HCEC 1CT (cell line): ENCODE measurements around the gene NOL9.
A peak's percentile ranks its signal among the peaks of the same experiment; 100 is the strongest.
"Not testable (repeated sequence)": the region's sequence is repeated elsewhere in the genome, so short reads cannot be mapped to it uniquely, and the experiment has no call there.

ENCODE experiments used
- DNase-seq: peaks from one replicate; pipeline ENCODE4 v3.0.0-alpha.2; 2017

The NOL9 gene

DNA sequence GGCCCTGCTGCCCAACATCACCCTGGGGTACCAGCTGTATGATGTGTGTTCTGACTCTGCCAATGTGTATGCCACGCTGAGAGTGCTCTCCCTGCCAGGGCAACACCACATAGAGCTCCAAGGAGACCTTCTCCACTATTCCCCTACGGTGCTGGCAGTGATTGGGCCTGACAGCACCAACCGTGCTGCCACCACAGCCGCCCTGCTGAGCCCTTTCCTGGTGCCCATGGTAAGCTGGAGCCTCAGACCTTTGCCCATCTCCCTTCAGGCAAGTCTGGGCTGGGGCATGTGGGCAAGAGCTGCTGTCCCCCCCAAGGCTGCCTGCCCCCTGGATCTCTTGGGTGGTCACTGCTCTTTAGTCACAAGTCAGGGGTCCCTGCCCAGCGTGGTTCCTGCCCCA lies 16.7 kb upstream of the NOL9 start:
- no peak for DNase-seq

DNA sequence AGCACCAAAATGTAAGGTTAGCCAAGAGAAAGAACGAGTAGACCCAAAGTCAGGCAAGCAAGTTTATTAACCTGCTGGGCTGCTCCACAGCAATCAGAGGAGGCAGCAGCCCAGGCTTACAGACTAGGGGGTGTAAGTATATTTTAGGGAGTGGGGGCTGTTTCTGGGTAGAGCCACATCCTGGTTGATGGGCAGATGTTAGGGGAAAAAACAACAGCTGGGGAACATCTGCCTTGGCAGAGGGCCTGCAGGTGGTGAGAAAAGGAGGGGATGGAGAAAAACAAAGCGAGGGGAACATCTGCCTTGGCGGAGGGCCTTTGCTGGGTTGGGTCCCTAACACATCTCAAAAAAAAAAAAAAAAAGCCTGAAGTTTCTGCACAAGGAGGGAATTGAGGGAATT lies 15.8 kb upstream of the NOL9 start:
- DNase-seq = no peak

DNA sequence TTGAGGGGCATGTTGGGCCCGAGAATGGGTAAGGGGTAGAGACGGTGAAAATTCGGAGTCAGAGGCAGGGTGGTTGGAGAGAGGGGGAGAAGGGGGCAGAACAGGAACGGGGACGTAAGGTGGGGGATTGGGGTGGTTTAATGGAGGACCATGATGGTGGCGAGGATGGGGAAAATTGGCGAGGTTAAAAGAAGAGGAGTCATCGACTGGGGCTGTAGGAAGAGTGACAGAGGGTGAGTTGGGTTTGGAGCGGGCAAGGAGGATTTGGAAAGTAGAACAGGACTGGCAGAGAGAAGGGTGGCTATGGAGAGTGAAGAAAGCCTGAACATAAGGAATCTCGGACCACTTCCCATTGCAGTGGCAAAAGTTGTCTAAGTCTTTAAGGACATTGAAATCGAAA lies 14.7 kb upstream of the NOL9 start:
- DNase-seq = no peak

DNA sequence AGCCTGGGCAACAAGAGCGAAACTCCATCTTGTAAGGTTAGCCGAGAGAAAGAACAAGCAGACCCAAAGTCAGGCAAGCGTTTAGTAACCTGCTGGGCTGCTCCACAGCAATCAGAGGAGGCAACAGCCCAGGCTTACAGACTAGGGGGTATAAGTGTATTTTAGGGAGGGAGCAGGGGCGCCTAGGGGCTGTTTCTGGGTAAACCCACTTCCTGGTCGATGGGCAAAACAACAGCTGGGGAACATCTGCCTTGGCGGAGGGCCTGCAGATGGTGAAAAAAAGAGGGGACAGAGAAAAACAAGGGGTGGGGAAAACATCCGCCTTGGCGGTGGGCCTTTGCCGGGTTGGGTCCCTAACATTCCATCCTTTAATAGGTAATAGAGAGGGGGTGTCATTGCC lies 6.0 kb upstream of the NOL9 start:
- no peak for DNase-seq

- not testable (repeated sequence) for DNase-seq
Observed at GRCh38 chr1:6559161-6559560, 4.8 kb upstream of the NOL9 start.

DNA sequence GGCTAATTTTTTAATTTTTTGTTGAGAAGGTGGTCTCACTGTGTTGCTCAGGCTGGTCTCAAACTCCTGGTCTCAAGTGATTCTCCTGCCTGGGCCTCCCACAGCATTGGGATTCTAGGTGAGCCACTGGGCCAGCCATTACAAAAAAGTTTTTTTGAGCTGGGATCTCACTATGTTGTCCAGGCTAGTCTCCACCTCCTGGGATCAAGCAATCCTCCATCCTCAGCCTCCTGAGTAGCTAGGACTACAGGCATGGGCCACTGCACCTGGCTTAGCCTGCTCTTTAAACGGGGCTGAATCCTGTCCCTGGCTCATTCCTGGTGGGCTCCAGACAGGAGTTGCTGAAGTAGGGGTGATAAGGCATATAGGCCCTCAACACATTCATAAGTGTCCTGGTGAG lies 3.3 kb upstream of the NOL9 start:
- no peak for DNase-seq

DNA sequence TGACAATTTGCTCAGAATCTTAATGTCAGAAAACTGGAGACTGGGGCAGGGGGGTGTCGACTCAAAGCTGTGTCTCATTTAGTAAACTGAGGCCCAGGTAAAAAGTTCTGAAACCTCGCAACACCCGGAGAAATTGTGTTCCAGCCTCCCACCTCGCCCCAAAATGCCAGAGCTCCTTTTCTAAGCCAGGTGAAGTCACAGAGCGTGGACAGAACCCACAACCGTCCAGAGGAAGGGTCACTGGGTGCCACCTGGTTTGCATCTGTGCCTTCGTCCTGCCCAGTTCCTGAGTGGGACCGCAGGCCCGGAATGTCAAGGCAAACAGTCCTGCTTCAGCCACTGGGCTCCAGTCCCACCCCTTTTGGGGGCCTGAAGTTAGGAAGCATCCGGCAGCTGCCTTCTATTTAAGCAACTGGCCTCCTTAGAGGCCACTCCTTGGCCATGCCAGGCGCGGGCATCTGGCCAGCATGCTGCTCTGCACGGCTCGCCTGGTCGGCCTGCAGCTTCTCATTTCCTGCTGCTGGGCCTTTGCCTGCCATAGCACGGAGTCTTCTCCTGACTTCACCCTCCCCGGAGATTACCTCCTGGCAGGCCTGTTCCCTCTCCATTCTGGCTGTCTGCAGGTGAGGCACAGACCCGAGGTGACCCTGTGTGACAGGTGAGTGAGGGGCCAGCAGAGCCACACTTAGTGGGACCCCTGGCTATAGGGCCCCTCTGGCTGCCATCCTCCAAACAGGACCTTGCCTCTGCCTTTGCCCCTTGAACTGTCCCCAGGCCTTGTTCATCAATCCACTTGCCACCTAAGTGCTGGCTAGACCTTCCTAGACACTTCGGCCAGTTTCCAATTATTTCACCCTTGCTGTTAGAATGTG lies 830 bp upstream of the NOL9 start, which contains the start of gene TAS1R1:
Gene TAS1R1, plus strand, starts transcription at position 401 of the 872 bp plus-strand sequence. Its CDS starts 67 bp downstream, at position 468.
- no peak for DNase-seq

GRCh38 chr1:6547301-6547700 lies 7.0 kb downstream of the NOL9 start:
- DNase-seq = peak; percentile 18

- DNase-seq = no peak
Observed at GRCh38 chr1:6546326-6546725, 8.0 kb downstream of the NOL9 start.

DNA sequence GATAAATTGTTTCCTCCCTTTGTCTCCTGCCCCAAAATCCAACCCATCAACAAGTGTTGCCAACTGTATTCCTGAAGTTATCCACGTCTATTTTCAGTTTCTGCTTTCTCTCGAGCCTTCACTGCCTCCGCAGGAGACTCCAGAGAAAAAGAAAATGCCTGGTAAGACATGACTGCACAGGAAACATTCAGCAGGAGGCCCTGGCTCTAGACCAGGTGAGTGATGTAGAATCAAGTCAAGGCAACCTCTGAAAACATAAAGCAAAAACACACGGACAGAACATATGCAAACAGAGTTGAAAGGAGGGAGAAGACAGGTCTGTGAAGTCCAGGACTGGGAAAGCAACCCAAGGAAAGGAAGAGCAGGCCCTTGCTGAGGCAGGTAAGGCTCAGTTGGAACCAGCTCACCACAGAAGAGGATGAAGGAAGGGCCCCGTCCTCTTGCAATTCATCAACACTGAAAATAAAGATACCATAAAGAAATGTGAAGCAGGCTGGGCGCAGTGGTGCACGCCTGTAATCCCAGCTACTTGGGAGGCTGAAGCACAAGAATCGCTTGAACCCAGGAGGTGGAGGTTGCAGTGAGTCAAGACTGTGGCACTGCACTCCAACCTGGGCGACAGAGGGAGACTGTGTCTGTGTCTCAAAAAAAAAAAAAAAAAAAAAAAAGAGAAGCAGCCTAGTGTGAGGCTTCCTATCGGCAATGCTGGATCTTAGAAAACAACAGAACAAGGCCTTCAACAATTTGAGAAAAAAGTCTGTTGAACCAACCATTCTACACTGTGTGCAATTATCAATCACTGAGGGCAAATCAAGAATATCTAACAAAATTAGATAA lies 8.8 kb downstream of the NOL9 start:
- no peak for DNase-seq

DNA sequence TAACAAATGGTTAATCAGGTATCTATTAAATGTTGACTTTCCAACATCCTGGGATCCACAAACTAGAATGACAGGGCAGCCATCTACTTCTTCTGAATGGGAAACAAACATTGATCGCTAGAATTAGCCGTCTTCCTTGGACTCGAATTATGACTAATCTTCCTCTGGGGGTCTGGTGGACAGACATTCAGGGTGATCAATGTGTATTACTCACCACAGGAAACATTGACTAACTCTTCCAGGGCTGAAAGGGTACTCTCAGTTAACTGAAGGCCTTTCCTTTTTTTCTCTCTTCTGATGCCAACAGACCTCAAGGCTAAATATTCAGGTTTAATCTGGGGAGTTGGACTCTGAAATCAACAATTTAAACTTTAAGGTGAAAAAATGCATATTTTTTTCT lies 9.5 kb downstream of the NOL9 start:
- DNase-seq = peak; percentile 74

DNA sequence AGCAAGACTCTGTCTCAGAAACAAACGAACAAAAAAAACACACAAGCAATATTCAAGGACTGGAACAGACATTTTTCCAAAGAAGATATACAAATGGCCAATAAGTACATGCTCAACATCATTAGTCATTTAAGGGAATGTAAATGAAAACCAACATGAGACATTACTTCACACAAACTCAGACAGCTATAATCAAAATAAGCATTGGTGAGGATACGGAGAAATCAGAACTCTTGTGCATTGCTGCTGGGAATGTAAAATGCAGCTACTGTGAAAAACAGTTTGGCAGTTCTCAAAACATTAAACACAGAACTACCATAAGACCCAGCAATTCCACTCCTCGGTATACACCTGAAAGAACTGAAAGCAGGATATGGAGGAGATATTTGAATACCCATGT lies 15.4 kb downstream of the NOL9 start:
- DNase-seq = peak; percentile 85

GRCh38 chr1:6536291-6536690 lies 18.0 kb downstream of the NOL9 start:
- no peak for DNase-seq

DNA sequence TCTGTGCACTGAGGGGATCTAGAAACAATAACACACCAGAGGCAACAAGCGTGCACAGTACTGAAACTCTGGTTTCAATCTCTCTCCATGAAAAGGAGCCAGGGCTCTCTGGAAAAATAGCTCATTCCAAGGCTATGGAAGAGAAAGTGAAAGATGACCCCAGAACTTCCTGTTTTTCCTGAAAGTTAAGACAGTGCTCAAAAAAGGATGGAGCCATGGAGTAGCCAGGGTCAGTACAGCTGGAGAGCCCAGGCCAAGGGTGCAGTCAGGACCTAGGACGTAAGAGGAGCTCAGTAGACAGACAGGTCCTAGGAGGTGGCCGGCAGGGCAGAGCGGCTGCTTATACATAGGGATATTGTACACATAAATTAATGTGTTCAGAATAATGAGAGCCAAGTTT lies 19.1 kb downstream of the NOL9 start:
- no peak for DNase-seq

GRCh38 chr1:6534248-6534822 lies 20.0 kb downstream of the NOL9 start:
- DNase-seq = no peak

- DNase-seq = no peak
Observed at GRCh38 chr1:6531996-6532395, 22.3 kb downstream of the NOL9 start.

DNA sequence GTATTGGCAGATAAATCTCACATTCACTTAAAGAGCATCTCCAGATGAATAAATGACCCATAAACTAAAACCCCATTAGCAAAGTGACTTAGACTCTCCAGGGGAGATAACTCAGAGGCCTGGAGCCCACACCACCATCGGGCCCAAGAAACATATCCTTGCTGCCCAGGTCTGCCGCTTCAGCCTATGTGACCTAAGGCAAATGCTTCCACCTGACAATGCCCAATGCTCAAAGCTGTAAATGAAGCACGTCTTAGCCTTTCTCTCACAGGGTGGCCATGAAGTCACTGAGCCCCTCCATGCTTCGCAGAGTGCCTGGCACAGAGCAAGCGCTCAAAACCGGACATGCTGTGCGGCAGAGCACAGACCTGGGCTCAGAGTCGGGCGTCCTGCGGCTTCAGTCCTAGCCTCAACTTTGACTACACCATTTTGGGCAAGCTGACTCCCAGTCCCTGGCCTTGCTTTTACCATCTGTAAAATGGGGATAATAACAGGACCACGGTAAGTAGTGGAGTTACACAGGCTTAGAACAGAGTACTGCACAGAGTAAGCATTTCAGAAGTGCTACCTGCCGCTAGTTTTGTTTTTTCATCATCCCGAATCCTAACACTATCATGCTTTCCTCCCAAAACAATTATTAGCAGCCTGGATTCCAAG lies 23.7 kb downstream of the NOL9 start:
- no peak for DNase-seq

- no peak for DNase-seq
Observed at GRCh38 chr1:6528492-6528891, 25.8 kb downstream of the NOL9 start.

GRCh38 chr1:6526316-6526715 lies 28.0 kb downstream of the NOL9 start:
- DNase-seq = no peak

GRCh38 chr1:6523566-6523965 lies 30.7 kb downstream of the NOL9 start:
- DNase-seq = peak; percentile 28

- no peak for DNase-seq
Observed at GRCh38 chr1:6521536-6521935, 32.8 kb downstream of the NOL9 start.

- DNase-seq = no peak
Observed at GRCh38 chr1:6519935-6520671, 34.2 kb downstream of the NOL9 start.
